Sigmoid colon (tissue), 4 donors: ENCODE data around the gene GCDH.

Experiments used
- EP300 ChIP-seq, 4 donors: sonication (generic); formaldehyde crosslinking; IDR thresholded peaks; one replicate each; pipeline ENCODE4 v1.6.1; 2017; ENCODE audit warnings: antibody characterized with exemption in 4 of 4
- POLR2A ChIP-seq, 2 donors: fragments of 450-650 bp; IDR thresholded peaks; one replicate each; pipeline ENCODE4 v1.6.1; 2016; ENCODE audit warnings: antibody characterized with exemption in 2 of 2, mild to moderate bottlenecking in 2 of 2, moderate library complexity in 2 of 2
- TF ChIP-seq, protein P1 (sequence below), 4 experiments: fragments of 450-650 bp in 3 of 4; fragments of 200-600 bp in 1 of 4; IDR thresholded peaks; one replicate each; pipeline ENCODE4 v1.5.1; 2016 to 2019; ENCODE audit warnings: antibody characterized with exemption in 4 of 4, mild to moderate bottlenecking in 3 of 4, moderate library complexity in 2 of 4

- TF ChIP-seq, protein P1, sequence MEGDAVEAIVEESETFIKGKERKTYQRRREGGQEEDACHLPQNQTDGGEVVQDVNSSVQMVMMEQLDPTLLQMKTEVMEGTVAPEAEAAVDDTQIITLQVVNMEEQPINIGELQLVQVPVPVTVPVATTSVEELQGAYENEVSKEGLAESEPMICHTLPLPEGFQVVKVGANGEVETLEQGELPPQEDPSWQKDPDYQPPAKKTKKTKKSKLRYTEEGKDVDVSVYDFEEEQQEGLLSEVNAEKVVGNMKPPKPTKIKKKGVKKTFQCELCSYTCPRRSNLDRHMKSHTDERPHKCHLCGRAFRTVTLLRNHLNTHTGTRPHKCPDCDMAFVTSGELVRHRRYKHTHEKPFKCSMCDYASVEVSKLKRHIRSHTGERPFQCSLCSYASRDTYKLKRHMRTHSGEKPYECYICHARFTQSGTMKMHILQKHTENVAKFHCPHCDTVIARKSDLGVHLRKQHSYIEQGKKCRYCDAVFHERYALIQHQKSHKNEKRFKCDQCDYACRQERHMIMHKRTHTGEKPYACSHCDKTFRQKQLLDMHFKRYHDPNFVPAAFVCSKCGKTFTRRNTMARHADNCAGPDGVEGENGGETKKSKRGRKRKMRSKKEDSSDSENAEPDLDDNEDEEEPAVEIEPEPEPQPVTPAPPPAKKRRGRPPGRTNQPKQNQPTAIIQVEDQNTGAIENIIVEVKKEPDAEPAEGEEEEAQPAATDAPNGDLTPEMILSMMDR (IDR thresholded peaks at IDR 0.05), result no peak
- TF ChIP-seq EP300 (IDR thresholded peaks at IDR 0.05) (no peak), POLR2A (IDR thresholded peaks at IDR 0.05) (no peak)
These were observed 44.1 kb downstream of the GCDH start for GRCh38 chr19:12935071-12935470.
